GM19467 (cell line): ENCODE measurements around the gene C2orf72.

ENCODE experiments used
- ATAC-seq: cut with Tn5 transposase; IDR thresholded peaks from one replicate; pipeline ENCODE4 v1.9.1; 2021; ENCODE audit warnings: mild to moderate bottlenecking, moderate library complexity; ENCODE audit not compliant: unreplicated experiment

C2orf72 gene

DNA sequence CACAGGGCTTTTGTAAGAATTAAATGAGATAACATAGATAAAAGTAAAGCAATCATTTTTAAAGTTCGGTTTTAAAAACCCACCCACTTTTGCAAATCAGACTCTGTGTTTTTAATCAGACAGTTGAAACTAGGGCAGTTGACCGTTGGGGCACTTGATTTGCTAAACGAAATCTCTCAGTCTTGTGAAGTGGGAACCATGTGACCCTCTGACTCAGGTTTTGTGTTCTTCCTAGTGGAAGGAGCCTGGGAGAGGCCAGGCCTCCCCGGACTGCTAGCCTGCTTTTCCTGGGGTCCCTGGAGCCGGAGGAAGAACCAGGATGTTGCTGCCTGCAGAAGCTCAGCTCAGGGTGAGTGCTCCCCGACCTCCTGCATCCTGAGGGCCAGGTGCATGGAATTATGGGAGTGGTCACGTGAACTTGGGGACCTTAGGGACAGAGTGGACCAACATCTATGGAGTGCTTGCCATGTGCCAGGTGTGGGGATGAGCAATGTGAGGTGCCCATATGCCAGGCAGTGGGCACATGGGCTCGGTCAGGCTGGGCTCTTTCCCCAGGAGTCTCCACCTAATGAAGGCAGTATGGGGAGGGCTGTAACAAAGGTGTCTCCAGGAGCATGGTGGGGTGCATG lies 3.9 kb downstream of the C2orf72 start:
- no peak for ATAC-seq

DNA sequence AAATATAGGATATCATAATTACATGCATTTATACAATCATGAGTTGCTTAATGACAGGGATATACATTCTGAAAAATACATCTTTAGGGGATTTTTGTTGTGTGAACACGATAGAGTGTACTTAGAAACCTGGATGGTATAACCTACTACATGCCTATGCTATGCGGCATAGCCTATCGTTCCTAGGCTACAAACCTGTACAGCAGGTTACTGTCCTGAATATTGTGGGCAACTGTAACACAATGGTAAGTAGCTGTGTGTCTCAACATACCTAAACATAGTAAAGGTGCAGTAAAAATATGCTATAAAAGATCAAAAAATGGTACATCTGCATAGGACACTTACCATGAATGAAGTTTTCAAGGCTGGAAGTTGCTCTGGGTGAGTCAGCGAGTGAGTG lies 6.5 kb downstream of the C2orf72 start:
- ATAC-seq: no peak

DNA sequence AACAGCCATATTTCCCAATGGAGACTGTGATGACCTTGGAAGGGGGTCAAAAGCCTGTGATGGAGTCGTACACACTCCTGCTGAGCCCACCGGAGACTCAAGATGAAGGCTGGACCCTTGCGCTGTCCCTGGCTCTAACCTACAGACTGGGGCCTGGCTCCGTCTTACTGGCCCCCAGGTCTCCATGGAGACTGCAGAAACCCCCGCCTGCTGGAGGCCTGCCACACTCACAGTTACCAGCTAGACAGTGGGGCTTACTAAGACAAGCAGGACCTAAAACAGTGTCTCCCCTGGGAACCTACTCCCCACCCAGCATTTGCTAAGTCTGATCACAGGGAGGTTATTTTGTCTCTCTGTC lies 9.6 kb downstream of the C2orf72 start:
- no peak for ATAC-seq

DNA sequence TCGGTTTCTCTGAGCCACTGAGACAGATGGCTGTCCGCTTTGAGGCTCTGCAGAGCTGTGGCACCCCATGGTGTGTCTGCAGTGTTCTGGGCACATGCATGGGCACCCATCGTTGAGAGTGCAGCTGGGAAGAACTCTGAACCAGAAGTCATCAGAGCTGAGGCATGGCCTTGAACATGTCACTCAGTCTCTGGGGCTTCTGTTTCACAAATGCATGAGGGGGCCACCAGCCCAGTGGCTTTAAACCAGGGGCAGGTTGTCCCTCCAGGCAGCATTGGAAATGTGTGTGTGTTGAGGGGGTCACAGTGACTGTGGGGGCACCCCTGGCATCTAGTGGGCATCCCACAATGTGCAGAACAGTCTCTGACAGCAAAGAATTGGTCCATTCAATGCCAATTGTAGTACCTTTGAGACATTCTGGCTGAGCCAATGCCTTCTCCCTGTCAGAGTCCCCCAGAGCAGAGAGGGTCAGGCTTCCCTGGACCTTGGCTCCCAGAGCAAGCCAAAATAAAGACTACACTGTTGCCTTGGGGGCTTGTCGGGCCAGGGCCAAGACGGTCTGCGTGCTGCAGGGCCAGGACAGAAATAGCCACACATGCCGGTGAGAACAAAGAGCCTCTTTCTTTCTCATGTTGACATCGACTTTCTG lies 10.1 kb downstream of the C2orf72 start:
- no peak for ATAC-seq

DNA sequence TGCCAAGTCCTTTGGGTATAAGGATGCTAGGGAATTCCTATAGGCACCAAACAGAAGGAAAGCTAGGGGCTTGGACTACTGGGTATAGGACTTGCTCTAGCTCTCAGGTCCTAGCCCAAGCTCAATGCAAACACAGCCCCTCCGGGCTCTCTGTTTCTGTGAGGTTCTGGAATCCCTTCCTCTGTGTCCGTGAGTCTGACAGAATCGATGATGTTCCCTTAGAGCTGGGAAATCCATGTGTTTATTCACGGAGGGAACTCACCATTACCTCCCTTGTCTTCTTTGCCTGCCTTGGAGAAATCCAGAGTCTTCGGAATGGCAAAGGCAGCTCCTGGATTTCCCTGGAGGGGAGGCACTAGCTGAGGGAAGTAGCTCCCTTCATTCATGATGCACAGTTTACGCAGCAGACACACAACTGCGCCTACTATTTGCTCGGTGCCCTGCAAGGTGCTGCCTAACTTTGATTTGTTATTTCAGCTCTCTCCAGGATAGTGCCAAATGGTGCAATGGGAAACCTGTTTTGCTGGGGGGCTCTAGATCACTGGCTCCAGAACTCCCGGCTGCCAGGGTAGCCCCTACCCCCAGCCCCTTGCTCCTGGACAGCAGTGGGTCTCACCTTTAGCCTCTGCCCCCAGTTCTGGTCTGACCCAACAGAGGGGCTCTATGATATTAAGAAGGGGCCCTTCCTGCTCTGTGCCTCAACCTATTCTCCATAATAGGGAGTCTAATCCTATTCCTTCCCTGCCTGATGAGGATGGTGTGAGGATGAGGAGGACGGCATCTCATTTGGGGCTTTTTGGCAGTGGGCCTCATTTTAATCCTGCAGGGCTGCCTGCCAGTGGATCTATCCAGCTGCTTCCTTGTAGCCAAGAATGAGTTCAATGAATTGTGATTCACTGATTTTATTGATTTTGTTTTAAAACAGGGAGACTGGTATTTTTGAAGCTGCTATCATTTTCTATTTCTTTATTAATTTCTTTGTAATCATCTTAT lies 10.9 kb downstream of the C2orf72 start:
- no peak for ATAC-seq

DNA sequence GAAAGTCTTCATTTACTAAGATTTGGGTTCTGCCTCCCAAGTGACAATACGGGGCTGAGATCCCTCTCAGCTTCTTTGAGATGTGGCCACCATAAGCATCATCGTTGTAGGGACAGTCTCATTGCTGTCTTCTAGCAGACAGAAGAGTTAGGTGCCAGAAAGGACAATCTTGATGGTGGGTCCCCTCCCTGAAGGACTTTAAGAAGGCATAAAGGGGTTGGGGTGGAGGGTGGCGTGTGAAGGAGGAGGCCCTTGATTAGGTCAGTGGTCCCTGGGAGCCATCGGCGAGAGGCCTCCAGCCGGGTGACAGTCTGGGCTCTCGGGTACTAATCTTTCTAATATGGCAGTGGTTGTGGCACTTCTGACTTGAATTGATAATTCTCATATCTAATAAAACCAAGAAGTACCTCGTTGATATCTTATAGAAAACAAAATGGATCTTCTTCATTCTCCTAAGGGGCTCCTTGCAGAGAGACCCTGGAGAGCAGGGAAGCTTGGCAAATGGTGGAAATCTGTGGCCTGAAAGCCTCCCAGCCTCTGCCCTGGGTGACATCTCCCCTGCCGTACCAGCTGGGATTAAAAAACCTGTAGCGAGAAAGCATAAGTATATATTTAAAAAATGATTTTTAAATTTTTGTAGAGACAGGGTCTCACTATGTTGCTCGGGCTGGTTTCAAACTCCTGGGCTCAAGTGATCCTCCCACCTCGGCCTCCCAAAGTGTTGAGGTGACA lies 12.1 kb downstream of the C2orf72 start:
- ATAC-seq: no peak

DNA sequence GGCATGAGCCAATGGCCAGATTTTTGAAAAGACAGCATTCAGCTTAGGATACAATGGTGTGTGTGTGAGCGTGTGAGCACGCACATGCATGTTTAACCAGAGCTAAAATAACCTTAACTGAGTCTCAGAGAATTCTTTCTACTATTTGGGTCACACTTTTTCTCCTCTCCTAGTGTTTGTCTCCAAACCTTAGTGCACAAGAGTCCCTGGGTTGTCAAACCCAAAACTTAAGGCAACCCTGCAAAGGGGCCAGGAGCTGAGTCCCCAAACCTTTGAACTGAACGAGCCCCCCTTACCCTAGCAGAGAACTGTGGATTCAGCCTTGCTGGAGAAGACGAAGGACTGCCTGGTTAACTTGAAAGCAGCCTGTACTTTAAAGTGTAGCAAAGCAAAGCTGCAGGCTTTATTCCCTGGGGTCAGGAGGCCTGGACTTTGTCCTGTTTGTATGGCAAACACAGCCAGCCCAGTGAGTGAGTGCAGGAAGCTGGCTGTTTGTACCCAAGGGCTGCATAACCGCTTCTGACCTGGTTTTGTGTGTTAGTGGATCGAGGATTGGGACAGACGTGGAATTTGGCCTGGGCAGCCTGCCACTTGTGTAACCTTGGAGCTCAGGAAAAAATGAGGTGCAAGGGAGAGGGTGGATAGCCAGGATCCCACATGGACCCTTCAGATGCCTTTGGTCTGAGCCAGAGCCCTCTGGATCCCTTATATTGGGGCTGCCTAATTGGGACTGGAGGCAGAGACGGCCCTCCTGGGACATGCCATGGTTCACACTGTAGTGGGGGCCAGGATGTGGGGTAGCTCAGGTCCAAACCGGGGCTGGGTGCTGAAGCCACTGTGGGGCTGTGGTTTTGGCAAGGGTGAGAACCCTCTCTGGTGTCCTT lies 12.9 kb downstream of the C2orf72 start:
- no peak for ATAC-seq

DNA sequence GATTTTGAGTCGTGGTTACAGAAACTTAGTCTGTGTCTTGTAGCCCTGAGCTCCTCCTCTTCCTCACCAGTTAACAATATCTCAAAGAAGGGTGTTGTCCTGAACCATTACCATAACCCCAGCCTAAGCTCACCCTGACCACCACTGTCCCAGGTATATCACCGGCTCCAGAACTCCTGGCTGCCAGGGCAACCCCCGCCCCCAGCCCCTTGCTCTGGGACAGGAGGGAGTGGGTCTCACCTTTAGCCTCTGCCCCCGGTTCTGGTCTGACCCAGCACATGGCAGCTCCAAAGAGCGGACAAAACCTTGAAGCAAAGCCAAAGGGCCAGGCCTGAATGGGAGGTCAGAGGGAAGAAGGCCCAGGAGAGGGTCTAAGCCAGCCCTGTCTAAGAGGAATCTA lies 13.8 kb downstream of the C2orf72 start:
- no peak for ATAC-seq

DNA sequence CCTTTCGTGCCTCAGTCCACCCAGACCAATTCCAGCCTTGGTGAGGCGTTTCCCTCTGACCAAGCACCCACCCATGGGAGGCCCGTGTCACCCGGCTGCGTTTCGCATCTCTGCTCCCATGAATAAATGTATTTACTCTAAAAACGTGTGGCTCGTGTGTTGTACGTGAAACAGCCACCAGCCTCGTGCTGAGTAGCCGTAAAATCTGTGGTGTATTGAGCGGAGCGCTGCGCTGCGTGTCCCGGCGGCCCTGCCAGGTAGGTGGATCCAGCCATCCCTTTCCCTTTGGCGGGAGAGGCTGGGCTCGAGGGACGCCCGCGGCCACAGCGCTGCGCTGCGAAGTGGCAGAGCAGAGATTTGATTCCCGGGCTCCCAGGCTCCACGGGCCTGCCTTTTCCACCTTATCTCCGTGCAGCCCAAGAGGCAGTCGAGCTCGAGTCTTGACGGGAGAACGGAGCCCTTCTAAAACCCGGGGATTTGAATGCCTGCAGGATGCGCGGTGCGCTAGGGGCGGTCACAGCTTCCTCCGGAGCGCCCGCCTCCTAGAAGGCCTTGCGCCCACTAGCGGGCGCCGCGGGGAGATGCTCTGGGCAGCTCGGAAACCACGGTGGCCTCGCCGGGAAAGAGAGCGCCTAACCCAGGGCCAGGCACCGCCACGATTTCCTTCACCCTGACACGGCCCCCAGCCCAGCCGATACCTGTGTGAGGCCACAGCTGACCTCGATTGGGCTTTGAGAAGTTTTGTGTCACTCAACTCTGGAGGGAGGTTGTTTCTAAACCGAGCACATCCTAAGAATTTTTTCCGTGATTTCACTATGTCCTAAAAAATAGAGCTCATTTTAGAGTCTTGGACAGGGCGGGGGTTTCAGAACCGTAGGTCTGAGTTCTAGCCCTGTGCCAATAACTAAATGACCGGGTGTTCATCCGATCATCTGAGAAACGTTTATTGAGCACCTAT lies 15.4 kb downstream of the C2orf72 start:
- peak; percentile 60 for ATAC-seq

DNA sequence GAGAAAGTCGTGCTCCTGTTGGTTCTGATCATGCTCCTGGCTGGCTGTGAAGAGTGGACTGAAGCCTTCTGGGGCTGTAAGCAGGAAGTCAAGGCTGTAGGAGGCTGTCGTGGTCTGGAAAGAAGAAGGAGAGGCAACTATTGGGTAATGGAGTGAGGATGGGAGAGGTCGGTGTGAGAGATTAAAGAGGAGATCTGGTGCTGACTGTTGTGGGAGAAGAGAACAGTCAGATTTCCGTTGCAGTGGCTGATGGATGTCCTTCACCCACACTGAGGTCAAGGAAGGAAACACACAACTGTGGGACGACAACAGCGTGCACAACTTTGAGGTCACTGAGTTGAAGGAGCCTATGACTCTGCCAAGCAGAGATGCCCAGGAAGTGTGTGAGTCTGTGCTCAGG lies 16.5 kb downstream of the C2orf72 start:
- no peak for ATAC-seq

DNA sequence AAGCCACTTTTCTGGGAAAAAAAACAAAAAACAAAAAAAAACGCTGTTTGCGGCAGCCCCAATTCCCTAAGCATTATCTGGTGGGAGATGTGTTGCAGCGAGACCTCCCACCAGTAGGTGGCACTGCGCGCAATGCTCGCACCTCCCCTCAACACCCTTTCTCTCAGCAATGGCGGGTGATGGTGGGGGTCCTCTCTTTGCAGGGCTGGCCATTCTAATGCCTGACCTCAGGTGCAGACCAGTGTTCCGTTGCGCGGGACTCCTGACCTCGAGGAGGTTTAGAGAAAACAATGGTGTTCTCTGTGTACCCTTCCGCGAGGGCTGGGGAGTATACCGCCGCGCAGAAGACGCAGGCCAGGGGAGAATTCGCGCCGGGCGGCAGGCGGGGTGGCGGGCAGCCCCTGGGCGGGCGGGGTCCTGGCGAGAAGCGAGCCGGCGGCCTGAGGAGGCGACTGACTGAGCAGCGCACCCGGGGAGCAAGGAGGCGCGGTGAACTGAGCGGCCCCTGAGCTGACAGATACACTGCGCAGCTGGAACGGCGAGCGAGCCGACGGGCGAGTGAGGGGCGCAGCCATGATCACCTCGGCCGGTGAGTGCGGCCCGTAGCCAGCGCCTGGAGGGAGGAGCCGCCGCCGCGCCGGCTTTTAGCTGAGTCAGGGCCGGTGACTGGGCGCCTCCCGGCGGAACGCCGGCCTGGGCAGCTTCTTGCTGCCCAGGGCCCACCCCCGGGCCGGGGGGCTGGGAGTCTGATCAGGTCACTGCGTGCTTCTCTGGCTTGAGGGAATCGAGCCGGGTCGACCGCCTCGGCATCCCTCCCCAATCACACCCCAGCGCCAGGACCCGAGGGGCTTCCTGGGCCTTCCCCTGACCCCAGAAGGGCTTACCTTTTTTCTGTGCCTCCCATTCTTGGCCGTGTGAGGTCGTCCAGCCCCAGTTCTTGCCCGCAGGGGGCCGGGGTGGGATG lies 19.4 kb downstream of the C2orf72 start, which contains the start of gene PSMD1:
Gene PSMD1, plus strand, starts transcription at position 415 of the 964 bp plus-strand sequence. Its CDS starts 159 bp downstream, at position 574.
- peak; percentile 68 for ATAC-seq

DNA sequence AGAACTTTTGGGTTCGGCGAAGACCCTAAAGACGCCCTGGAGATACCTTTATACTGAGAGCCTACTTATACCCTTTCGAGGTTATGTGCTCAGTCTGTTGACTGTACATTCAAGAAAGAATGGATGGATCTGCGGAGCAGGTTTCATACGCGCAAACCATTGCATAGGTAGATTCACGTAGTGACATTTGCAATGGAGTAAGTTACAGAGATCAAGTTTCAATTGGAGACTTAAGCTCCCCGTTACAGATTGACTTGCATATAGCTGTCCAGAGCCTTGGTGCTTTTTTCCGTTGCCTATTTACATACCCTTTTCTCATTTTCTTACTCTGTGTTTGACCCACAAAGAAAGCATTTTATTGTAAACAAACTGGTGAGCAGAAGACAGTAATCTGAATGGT lies 20.3 kb downstream of the C2orf72 start:
- ATAC-seq: no peak

DNA sequence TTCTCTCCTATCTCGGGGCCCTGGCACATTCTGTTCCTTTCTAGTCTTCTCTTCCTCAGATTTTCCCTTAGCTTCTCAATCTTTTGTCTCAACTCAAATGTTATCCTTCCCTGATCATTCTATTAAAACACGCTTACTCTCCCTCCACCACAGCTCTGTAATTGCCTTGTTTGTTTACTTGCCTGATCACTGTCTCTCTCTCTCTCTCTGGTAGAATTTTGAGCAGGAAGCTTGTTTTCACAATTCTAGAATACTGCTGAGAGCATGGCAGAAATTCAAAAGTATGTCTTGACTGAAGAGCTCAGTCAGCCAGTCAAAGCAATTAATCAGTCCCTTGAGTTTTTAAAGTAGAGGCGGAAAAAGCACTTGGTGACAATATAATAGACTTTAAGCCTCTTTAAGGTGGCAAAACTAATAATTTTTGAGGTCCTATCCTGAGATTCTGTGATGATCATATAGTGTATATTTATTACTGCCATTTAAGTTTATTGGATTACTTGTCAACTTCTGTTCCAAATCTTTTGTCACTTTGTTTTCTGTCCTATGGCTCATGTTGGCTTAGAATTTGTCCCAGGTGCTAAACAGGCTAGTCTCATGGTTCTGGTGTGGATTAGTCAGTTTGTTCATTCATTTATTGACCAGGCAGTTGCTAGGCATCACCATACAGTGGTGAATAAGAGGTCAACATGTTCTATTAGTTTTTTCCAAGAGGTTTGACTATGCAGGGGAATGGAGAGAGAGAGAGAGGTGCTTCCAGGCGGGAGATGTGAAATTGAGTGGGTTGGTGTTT lies 21.6 kb downstream of the C2orf72 start:
- ATAC-seq: no peak

DNA sequence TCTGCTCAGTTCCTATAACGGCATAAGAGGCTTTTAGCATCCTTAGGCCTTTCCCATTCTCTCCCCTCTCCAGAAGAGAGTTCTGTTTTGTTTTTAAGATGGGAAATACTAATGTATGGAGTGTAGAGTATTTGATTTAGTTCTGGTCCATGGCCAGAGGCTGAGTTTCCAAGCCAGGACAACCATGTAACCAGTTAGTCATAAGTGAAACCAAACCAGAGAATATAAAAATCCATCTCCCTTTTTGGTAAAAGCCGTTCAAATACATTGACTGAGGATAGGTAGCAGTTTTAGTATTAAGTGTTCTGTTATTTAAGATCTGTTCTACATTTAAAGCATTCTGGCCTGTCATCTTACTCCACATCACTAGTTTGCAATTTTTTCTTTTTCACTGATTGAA lies 22.4 kb downstream of the C2orf72 start:
- no peak for ATAC-seq

DNA sequence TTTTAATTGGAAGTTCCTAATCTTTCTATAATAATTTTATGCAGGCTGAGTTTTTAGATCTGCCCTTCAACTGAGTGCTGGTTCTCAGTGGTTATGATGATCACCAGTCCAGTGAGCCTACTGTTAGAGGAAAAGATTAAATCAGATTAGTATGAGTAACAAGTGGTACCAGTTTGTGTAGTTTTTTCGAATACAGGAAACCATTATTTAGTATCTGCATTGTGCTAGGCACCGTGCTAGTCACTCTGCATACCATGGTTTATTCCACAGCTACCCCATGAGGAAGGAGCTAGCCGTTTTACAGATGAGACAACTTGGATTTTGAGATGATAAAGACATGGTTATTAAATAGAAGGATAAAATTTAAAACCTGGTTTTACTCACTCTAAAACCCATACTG lies 25.5 kb downstream of the C2orf72 start:
- ATAC-seq: no peak

DNA sequence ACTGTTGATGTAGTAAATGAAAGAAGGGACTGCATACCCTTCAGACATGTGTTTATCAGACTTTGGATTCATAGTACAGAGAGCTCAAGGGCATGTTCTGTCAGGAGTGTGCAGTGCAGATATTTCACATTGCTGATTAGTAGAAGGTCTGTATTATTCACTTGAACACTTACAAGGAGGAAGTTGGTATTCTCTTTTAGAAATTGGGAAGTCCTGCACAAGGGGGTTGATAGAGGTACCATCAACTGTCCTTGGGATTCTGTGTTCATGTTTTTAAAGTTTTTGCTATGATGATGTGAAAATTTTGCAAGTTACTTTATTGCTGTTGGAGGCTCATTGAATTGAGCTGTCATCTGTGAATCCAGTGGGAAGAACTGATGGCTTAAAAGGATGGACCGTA lies 26.0 kb downstream of the C2orf72 start:
- no peak for ATAC-seq

DNA sequence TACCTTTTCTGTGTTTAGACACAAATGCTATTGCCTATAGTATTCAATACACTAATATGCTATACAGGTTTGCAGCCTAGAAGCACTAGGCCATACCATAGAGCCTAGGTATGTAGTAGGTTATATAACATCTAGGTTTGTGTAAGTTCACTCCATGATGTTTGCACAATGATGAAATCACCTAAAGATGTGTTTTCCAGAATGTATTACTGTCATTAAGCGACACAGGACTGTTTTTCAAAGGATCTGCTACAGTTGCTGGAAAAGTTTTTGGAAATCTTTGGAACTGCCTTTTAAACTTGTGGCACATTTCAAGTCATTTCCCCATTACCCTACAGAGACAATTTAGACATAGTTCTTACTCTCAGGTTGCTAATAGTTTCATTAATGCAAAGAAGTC lies 28.6 kb downstream of the C2orf72 start:
- no peak for ATAC-seq
